Measurements from ENCODE around the gene WDR70.
"Not testable (repeated sequence)": the region's sequence is repeated elsewhere in the genome, so short reads cannot be mapped to it uniquely, and the experiment has no call there.

The WDR70 gene

GRCh38 chr5:37672118-37672588 lies 293.0 kb downstream of the WDR70 start:
- in situ Hi-C loops (cut with MboI; ENCODE audit: low sequenced_read_pairs) = not testable (repeated sequence)

- in situ Hi-C loops (cut with MboI; ENCODE audit: low sequenced_read_pairs) = not testable (repeated sequence)
These were observed 295.2 kb downstream of the WDR70 start for GRCh38 chr5:37674361-37674760.

DNA sequence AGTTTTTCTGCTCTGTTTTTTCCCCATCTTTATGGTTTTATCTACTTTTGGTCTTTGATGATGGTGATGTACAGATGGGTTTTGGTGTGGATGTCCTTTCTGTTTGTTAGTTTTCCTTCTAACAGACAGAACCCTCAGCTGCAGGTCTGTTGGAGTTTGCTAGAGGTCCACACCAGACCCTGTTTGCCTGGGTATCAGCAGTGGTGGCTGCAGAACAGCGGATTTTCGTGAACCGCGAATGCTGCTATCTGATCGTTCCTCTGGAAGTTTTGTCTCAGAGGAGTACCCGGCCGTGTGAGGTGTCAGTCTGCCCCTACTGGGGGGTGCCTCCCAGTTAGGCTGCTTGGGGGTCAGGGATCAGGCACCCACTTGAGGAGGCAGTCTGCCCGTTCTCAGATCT lies 300.2 kb downstream of the WDR70 start:
- in situ Hi-C loops (cut with MboI; ENCODE audit: low sequenced_read_pairs) = not testable (repeated sequence)

DNA sequence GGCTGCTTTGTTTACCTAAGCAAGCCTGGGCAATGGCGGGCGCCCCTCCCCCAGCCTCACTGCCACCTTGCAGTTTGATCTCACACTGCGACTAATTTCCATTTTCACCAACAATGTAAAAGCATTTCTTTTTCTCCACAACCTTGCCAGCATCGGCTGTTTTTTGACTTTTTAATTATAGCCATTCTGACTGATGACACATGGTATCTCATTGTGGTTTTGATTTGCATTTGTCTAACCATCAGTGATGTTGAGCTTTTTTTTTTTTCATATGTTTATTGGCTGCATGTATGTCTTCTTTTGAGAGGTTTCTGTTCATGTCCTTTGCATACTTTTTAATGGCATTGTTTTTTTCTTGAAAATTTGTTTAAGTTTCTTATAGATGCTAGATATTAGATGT lies 300.8 kb downstream of the WDR70 start:
- in situ Hi-C loops (cut with MboI; ENCODE audit: low sequenced_read_pairs) = not testable (repeated sequence)

DNA sequence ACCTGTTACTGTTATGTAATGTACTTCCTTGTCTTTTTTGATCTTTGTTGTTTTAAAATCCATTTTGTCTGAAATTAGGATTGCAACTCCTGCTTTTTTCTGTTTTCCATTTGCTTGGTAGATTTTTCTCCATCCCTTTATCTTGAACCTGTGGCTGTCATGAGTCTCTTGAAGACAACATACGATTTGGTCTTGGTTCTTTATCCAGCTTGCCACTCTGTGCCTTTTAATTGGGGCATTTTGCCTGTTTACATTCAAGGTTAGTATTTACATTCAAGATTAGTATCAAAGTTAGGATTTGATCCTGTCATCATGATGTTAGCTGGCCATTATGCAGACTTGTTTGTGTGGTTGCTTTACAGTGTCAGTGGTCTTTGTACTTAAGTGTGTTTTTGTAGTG lies 304.0 kb downstream of the WDR70 start:
- in situ Hi-C loops (cut with MboI; ENCODE audit: low sequenced_read_pairs) = no loop called here

GRCh38 chr5:37685211-37685610 lies 306.1 kb downstream of the WDR70 start:
- in situ Hi-C loops (cut with MboI; ENCODE audit: low sequenced_read_pairs) = no loop called here

DNA sequence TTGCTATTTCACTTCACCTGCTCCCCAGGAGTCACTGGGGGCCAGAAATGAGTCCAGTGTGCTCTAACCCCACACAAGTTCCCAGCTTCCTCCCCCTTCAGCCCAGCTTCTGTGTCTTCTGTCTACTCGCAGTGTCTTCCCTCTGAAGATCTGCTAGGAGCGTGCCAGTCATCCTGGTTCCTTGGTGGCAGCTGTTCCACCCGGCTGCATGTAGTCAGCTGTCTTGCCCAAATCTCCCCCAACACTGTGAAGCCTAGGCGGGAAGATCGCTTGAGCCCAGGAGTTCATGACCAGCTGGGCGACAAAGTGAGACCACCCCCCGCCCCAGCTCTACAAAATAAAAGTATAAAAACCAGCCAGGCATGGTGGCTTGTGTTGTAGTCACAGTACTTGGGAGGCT lies 306.7 kb downstream of the WDR70 start:
- in situ Hi-C loops (cut with MboI; ENCODE audit: low sequenced_read_pairs) = no loop called here

DNA sequence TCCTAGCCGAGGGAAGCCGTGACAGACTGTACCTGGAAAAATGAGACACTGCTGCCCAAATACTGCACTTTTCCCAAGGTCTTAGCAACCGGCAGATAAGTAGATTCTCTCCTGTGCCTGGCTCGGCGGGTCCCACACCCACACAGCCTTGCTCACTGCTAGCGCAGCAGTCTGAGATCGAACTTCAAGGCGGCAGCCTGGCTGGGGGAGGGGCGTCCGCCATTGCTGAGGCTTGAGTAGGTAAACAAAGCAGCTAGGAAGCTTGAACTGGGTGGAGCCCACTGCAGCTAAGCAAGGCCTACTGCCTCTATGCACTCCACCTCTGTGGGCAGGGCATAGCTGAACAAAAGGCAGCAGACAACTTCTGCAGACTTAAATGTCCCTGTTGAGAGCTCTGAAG lies 309.8 kb downstream of the WDR70 start:
- in situ Hi-C loops (cut with MboI; ENCODE audit: low sequenced_read_pairs) = not testable (repeated sequence)

DNA sequence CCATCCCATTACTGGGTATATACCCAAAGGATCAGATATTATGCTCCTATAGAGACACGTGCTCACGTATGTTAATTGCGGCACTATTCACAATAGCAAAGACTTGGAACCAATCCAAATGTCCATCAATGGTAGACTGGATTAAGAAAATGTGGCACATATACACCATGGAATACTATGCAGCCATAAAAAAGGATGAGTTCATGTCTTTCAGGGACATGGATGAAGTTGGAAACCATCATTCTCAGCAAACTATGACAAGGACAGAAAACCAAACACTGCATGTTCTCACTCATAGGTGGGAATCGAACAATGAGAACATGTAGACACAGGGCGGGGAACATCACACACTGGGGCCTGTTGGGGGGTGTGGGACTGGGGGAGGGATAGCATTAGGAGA lies 315.2 kb downstream of the WDR70 start:
- in situ Hi-C loops (cut with MboI; ENCODE audit: low sequenced_read_pairs) = not testable (repeated sequence)

GRCh38 chr5:37694867-37695266 lies 315.7 kb downstream of the WDR70 start:
- in situ Hi-C loops (cut with MboI; ENCODE audit: low sequenced_read_pairs) = no loop called here

DNA sequence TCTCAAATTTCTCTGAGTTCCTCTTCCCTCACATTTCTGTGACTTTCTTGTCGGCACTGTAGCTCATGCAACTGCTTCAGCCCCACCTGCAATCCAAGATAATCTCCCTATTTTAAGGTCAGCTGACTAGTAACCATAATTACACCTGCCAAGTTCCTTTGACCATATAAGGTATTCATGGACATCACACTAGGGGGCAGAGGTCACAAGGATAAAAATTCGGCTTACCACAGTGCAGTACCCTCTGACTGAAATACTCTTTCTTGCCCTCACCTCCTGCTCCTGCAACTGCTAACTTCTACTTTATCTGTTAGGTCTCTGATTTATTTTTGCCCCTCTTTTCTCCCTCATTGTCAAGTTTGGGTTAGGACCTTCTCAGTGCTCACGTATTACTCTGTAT lies 316.5 kb downstream of the WDR70 start:
- in situ Hi-C loops (cut with MboI; ENCODE audit: low sequenced_read_pairs) = no loop called here

DNA sequence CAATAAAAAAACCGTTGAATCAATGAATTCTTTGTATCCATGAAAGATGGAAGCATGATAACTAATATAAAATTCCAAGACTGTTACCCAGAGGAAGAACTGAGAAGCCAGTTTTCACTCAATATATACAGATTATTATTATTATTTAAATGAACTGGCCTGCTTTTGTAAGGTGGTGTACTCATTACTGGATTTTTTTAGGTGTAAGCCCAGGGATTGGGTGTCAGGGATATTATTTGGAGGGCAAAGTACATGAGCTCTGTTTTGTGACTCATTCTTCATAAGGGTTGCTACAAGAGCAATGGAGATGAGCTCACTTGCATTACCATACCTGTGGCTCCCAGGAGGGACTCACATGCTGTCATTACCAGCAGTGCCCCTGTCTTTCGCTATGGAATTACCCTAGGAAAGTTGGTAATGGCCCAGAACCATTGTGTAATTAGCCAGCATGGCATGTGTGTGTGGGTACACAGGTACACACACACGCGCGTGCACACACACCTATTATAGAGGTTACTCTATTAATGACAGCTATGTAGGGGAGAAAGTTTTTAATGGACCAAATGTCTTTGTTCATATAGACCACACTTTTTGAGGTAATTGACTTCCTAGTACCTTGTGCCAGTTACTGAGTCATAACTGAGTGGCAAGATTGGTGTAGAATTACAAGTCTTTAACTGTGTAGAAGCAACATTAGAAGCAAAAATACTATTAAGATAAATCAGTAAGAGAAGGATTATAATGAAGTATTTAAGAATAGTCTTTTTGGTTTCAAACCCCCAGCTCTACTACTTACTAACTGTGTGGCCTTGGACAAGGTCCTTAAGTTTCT lies 317.3 kb downstream of the WDR70 start:
- in situ Hi-C loops (cut with MboI; ENCODE audit: low sequenced_read_pairs) = no loop called here

DNA sequence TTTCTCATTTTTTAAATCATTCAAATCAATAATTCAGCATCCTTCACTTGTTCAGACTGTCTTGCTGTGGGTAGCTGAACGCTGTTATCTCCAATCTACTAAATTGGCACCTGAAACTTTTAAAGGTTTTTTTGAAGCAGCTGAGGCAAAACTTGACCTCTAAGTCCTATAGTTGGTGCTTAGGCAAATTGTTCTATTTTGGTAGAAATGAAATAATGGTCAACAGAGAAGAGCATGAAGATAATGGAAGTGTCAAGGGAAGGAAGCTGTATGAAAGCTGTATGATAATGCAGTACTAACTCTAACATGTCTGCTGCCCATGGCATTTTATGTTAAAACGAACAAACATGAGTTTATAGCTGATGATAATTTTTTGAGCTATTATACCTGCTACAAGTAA lies 322.8 kb downstream of the WDR70 start:
- in situ Hi-C loops (cut with MboI; ENCODE audit: low sequenced_read_pairs) = no loop called here

GRCh38 chr5:37703841-37704241 lies 324.7 kb downstream of the WDR70 start:
- in situ Hi-C loops (cut with MboI; ENCODE audit: low sequenced_read_pairs) = no loop called here

DNA sequence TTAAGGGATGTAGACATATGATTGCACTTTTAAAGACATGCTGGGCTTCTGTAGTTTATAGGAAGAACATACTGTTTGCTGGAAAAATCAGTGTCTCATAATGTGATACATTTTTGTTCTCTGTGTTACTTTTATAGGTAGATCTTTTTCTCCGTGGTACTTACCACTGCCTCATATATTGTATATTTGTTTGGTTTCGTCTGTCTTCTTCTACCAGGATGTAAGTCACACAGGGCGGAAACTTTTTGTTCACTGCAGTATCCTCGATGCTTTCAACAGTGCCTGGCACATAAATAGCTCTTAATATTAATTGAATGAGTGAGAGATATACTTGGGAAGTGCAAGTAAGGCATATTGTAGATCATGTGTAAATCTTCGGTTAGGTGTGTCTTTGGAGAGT lies 325.3 kb downstream of the WDR70 start:
- in situ Hi-C loops (cut with MboI; ENCODE audit: low sequenced_read_pairs) = no loop called here

- in situ Hi-C loops (cut with MboI; ENCODE audit: low sequenced_read_pairs) = no loop called here
These were observed 329.9 kb downstream of the WDR70 start for GRCh38 chr5:37709020-37709419.

GRCh38 chr5:37710965-37711364 lies 331.8 kb downstream of the WDR70 start:
- in situ Hi-C loops (cut with MboI; ENCODE audit: low sequenced_read_pairs) = no loop called here

DNA sequence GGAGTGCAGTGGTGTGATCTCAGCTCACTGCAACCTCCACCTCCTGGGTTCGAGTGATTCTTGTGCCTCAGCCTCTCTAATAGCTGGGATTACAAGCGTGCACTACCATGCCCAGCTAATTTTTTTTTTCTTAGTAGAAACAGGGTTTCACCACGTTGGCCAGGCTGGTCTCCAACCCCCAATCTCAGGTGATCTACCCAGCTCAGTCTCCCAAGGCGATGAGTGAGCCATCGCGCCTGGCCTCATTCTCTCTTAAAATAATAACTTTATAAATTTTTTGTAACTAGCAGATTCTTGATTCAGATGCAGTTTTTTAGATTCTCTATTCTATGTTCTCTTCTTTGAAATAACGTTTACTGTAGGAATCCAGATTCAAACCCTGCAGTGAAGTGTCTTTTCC lies 333.6 kb downstream of the WDR70 start:
- in situ Hi-C loops (cut with MboI; ENCODE audit: low sequenced_read_pairs) = no loop called here

DNA sequence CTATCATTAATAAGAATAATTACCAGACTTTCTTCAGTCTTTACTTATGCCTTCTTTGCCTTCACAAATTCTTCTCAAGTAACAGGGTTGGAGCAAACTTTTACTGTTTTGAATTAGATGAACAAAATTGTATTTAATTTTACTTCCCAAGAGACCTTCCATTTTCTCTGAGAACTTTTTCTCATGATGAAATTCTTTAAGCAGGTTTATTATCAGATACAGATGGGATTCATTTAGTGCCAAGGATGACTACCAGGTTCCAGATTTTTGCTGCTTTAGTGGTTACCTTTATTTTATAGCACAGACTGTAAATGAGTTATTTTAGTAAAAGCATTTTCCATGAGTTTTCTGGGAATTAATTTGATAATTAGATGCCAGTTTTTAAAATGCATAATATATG lies 335.6 kb downstream of the WDR70 start:
- in situ Hi-C loops (cut with MboI; ENCODE audit: low sequenced_read_pairs) = no loop called here

GRCh38 chr5:37715361-37715760 lies 336.2 kb downstream of the WDR70 start:
- in situ Hi-C loops (cut with MboI; ENCODE audit: low sequenced_read_pairs) = no loop called here

GRCh38 chr5:37715992-37716391 lies 336.9 kb downstream of the WDR70 start:
- in situ Hi-C loops (cut with MboI; ENCODE audit: low sequenced_read_pairs) = no loop called here

DNA sequence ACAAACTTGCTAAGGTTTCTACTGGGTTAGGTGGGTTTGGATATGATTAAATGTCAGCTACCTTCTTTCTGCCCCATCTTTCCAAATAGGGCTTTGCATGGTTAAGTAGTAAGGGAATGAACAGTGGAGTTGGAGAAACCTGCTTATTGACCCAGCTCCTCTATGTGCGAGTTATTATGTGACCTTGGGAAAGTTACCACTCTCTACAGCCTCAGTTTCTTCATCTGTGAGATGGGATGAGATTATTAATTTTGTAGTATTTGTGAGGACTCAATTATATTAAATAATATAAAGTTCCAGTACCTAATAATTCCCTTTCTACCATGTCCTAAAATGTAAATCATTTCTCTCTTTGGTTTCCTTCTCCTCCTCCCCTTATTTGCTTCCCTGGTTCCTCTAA lies 337.3 kb downstream of the WDR70 start:
- in situ Hi-C loops (cut with MboI; ENCODE audit: low sequenced_read_pairs) = no loop called here

- in situ Hi-C loops (cut with MboI; ENCODE audit: low sequenced_read_pairs) = no loop called here
These were observed 338.1 kb downstream of the WDR70 start for GRCh38 chr5:37717276-37717612.

Measured in HL-60/S4 treated with retinoic acid at 250 ng/mL for 4 days and 3 days (cell line).